ENCODE measurements around the gene SYNRG. TPM values are rescaled to one million over a fixed set of nuclear protein-coding genes. Genes with fewer than 3 reads are reported as not detected.
A peak's percentile ranks its signal among the peaks of the same experiment; 100 is the strongest.

SYNRG gene
- total and polyA plus RNA-seq, 2 of the 13 experiments (the other 11 are each of a cell fraction or from before 2014, with no cell fraction given), result 7.3 to 8.7 TPM

DNA sequence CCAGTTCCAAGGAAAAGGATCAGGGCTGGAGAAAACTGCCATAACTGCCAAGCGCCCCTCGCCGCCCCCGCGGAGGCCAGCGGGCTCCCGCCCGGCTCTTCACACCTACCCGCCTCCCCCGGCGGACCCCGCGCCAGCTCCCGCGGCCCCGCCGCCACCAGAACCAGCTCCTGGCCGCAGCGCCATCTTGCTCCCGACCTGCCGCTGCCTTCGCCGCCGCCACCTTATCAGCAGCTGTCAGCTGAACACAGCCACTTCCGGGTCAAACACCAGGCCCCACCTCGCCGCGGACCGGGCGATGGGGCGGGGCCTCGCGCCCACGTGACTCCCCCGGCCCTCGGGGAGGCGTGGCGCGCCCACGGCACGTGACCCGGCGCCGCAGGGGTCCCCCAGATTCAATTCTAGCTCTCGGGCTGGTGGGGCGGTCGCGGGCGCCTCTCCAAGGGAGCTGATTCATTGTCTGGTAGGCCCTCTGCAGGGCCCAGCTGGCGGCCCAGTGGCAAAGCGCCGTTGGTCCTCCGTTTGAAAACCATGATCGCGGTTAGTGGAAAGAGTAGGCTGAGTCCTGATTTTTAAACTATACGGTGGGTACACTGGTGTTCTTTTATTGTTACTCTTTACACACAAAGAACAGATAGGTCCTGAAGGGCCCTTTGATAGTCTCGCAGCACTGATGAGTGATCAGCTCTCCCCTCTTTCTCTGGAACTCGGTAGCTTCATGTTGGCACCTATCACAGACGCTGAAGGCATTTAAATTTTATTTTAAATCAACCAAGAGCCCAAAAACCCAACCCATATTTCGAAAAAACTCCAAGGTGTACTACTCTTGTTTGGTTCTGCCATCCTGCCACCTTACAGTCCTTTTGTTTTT is at the start of gene SYNRG (continued):
- TF ChIP-seq, protein P1, sequence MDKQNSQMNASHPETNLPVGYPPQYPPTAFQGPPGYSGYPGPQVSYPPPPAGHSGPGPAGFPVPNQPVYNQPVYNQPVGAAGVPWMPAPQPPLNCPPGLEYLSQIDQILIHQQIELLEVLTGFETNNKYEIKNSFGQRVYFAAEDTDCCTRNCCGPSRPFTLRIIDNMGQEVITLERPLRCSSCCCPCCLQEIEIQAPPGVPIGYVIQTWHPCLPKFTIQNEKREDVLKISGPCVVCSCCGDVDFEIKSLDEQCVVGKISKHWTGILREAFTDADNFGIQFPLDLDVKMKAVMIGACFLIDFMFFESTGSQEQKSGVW (CRISPR knock-in tag; IDR thresholded peaks at IDR 0.05; ENCODE audit: borderline replicate concordance), result peak; percentile 90; the same call in 1 of the 2 replicates
- TF ChIP-seq ZNF549 (CRISPR knock-in tag; IDR thresholded peaks at IDR 0.05), result no peak
- TF ChIP-seq NFKB2 (CRISPR knock-in tag; IDR thresholded peaks at IDR 0.05; ENCODE audit: borderline replicate concordance), result peak; percentile 72
- TF ChIP-seq GLI4 (CRISPR knock-in tag; IDR thresholded peaks at IDR 0.05; ENCODE audit: borderline replicate concordance), result no peak
- peak; percentile 43; the same call in 1 of the 2 replicates for TF ChIP-seq ZNF337 (CRISPR knock-in tag; IDR thresholded peaks at IDR 0.05; ENCODE audit: borderline replicate concordance, low read depth)
- TF ChIP-seq, protein P2, sequence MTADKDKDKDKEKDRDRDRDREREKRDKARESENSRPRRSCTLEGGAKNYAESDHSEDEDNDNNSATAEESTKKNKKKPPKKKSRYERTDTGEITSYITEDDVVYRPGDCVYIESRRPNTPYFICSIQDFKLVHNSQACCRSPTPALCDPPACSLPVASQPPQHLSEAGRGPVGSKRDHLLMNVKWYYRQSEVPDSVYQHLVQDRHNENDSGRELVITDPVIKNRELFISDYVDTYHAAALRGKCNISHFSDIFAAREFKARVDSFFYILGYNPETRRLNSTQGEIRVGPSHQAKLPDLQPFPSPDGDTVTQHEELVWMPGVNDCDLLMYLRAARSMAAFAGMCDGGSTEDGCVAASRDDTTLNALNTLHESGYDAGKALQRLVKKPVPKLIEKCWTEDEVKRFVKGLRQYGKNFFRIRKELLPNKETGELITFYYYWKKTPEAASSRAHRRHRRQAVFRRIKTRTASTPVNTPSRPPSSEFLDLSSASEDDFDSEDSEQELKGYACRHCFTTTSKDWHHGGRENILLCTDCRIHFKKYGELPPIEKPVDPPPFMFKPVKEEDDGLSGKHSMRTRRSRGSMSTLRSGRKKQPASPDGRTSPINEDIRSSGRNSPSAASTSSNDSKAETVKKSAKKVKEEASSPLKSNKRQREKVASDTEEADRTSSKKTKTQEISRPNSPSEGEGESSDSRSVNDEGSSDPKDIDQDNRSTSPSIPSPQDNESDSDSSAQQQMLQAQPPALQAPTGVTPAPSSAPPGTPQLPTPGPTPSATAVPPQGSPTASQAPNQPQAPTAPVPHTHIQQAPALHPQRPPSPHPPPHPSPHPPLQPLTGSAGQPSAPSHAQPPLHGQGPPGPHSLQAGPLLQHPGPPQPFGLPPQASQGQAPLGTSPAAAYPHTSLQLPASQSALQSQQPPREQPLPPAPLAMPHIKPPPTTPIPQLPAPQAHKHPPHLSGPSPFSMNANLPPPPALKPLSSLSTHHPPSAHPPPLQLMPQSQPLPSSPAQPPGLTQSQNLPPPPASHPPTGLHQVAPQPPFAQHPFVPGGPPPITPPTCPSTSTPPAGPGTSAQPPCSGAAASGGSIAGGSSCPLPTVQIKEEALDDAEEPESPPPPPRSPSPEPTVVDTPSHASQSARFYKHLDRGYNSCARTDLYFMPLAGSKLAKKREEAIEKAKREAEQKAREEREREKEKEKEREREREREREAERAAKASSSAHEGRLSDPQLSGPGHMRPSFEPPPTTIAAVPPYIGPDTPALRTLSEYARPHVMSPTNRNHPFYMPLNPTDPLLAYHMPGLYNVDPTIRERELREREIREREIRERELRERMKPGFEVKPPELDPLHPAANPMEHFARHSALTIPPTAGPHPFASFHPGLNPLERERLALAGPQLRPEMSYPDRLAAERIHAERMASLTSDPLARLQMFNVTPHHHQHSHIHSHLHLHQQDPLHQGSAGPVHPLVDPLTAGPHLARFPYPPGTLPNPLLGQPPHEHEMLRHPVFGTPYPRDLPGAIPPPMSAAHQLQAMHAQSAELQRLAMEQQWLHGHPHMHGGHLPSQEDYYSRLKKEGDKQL (CRISPR knock-in tag; IDR thresholded peaks at IDR 0.05; ENCODE audit: low read depth), result no peak
- TF ChIP-seq, protein P3, sequence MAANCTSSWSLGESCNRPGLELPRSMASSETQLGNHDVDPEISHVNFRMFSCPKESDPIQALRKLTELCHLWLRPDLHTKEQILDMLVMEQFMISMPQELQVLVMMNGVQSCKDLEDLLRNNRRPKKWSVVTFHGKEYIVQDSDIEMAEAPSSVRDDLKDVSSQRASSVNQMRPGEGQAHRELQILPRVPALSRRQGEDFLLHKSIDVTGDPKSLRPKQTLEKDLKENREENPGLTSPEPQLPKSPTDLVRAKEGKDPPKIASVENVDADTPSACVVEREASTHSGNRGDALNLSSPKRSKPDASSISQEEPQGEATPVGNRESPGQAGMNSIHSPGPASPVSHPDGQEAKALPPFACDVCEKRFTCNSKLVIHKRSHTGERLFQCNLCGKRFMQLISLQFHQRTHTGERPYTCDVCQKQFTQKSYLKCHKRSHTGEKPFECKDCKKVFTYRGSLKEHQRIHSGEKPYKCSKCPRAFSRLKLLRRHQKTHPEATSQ (CRISPR knock-in tag; IDR thresholded peaks at IDR 0.05; ENCODE audit: borderline replicate concordance), result peak; percentile 87
- TF ChIP-seq, protein P4, sequence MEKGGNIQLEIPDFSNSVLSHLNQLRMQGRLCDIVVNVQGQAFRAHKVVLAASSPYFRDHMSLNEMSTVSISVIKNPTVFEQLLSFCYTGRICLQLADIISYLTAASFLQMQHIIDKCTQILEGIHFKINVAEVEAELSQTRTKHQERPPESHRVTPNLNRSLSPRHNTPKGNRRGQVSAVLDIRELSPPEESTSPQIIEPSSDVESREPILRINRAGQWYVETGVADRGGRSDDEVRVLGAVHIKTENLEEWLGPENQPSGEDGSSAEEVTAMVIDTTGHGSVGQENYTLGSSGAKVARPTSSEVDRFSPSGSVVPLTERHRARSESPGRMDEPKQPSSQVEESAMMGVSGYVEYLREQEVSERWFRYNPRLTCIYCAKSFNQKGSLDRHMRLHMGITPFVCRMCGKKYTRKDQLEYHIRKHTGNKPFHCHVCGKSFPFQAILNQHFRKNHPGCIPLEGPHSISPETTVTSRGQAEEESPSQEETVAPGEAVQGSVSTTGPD (CRISPR knock-in tag; IDR thresholded peaks at IDR 0.05), result no peak
- TF ChIP-seq FOXK2 (IDR thresholded peaks at IDR 0.05), result no peak
- TF ChIP-seq SRSF1 (optimal IDR thresholded peaks at IDR 0.05; ENCODE audit: low read depth, low read length), result no peak
- TF ChIP-seq ZNF354B (CRISPR knock-in tag; IDR thresholded peaks at IDR 0.05), result no peak
- no peak for TF ChIP-seq SMC3 (IDR thresholded peaks at IDR 0.05; ENCODE audit: low read length)
- TF ChIP-seq RELA (CRISPR knock-in tag; IDR thresholded peaks at IDR 0.05), result no peak
- no peak for TF ChIP-seq SOX13 (IDR thresholded peaks at IDR 0.05)
- TF ChIP-seq SOX13 (CRISPR knock-in tag; conservative IDR thresholded peaks at IDR 0.05 in 1 of 2, IDR thresholded peaks at IDR 0.05 in 1 of 2), result peak in 1 of 2 experiments; percentile 47; a peak in 1 of 4 replicates
- TF ChIP-seq ZNF333 (CRISPR knock-in tag; IDR thresholded peaks at IDR 0.05; ENCODE audit: borderline replicate concordance), result peak; percentile 60; the same call in 1 of the 2 replicates
- no peak for TF ChIP-seq TP53 (CRISPR knock-in tag; conservative IDR thresholded peaks at IDR 0.05)
- TF ChIP-seq ZNF652 (CRISPR knock-in tag; IDR thresholded peaks at IDR 0.05; ENCODE audit: borderline replicate concordance, low read depth), result no peak
- TF ChIP-seq POGZ (CRISPR knock-in tag; IDR thresholded peaks at IDR 0.05), result peak; percentile 90

All from HepG2 (cell line).